GM12801 (cell line): ENCODE results near the gene PRXL2B.

Experiments
- CTCF ChIP-seq: IDR thresholded peaks from one replicate; pipeline ENCODE4 v1.5.1; 2011; ENCODE audit warnings: control low read depth; ENCODE audit not compliant: insufficient read length; ENCODE audit errors: extremely low read depth

Gene PRXL2B

GRCh38 chr1:2560299-2561073, 26.1 kb upstream of the PRXL2B start:
- TF ChIP-seq CTCF, result no peak

DNA sequence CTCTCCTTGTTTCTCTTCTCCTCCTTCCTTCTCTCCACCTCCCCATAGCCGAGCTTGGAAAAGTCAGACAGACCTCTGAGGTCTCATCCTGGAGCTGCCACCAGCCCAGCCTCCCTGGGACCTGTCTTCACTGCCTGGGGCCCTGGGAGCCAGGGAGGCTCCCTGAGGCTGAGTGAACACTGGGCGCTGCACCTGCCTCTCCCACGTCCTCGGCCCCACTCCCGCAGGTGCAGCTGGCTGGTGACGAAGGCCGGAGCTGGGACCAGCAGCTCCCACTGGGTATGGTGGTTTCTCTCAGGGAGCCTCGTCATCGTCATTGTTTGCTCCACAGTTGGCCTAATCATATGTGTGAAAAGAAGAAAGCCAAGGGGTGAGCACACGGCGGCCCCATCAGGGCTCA, 25.1 kb upstream of the PRXL2B start:
- no peak for TF ChIP-seq CTCF

DNA sequence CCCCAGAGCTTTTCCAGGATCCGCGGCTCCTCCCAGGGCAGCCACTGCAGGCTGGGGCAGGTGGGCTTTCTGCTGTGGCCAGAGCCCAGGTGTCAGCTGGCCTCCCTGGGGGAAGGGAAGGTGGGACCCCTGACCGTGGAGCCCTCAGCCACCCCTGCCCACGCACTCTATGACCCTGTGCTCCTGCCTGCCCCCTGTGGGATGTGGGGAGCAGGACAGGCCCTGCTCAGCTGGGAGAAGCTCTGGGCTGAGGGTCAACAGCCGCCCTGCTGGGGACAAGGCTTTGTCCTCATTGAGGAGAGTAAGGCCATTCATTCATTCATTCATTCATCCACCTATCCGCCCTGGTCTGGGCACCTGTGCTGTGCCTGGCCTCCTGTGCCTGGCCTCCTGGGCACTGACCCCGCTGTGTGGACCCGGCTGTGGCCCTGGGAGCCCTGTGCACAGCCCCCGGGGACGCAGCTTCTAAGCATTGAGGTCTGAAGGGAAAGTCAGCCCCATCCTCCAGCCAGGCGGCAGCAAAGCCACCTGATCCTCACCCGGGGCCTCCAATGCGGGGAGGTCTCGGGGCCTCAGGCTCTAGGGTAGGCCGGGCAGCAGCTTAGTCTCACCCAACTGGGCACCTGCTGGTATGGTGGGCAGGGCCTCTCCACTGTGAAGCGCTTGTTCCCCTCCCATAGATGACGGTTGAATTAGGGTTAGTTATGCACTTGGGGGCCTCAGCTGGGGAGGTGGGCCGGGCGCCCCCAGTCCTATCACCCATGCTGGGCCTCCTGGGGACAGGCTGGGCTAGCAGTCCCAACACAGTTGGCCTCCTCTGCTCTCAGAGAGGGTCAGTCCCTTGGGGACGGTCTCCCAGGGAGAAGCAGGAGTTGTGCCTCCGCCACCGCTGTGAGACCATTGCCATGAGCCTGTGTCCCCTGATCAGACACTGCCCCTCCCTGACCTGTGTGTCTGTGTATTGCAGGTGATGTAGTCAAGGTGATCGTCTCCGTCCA, 24.4 kb upstream of the PRXL2B start:
- TF ChIP-seq CTCF, result no peak

DNA sequence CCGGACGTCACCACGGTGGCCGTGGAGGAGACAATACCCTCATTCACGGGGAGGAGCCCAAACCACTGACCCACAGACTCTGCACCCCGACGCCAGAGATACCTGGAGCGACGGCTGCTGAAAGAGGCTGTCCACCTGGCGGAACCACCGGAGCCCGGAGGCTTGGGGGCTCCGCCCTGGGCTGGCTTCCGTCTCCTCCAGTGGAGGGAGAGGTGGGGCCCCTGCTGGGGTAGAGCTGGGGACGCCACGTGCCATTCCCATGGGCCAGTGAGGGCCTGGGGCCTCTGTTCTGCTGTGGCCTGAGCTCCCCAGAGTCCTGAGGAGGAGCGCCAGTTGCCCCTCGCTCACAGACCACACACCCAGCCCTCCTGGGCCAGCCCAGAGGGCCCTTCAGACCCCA, 23.4 kb upstream of the PRXL2B start:
- no peak for TF ChIP-seq CTCF

- TF ChIP-seq CTCF, result no peak
These were observed 22.4 kb upstream of the PRXL2B start for GRCh38 chr1:2564006-2564814.

GRCh38 chr1:2564815-2565374, 21.7 kb upstream of the PRXL2B start:
- no peak for TF ChIP-seq CTCF
